Measurements from ENCODE around the gene IGSF3.

Gene IGSF3

DNA sequence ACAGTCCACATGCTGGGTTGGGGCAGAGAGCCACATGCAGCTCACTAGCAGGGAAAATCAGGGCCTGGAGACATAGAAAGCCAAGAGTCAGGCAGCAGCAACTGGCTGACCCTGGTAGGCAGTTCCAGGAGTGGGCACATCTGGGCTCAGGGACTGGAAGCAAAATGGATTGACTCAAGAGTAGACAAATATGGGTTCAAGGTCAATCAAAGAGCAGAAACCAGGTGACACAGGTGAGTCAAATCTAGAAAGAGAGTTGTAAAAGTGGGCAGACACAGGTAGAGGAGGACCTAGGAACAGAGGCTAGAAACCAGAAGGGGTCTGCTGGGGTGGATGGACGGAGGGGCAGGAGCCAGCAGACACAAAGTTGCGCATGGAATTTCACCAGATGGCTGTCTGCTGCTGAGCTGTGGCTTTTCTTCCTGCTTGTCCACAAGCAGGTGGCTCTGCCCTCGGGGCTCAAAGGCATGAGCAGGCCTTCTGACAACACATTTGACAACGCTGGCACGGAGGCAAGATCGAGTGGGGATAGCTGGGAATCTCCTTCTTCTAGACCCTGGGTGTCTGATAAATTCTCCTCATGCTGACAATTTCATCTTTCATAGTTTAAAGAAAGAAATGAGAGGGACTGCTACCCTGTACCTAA lies 40.8 kb upstream of the IGSF3 start:
- Histone ChIP-seq H3K4me1 (ENCODE audit: control insufficient read depth, insufficient read depth, low read depth, low read length) (peaks cover 3% of the 10 kb centered on the region), H3K36me3 (ENCODE audit: control insufficient read depth in 1 of 2, insufficient read depth in 2 of 2, low read depth in 1 of 2, low read length in 2 of 2) (no peaks in the 10 kb centered on the region), H3K23ac (ENCODE audit: low read length in 2 of 2) (no peak overlapping the region), H3K4me2 (ENCODE audit: low read length, poor library complexity, severe bottlenecking) (no peak overlapping the region), H3K14ac (ENCODE audit: low read length in 2 of 2) (no peak overlapping the region), H3K9me3 (ENCODE audit: control insufficient read depth, low read length) (no peaks in the 10 kb centered on the region), H3K79me1 (replicated peaks; ENCODE audit: low read length, poor library complexity, severe bottlenecking) (no peaks in the 10 kb centered on the region), H3K4me3 (ENCODE audit: insufficient read depth in 1 of 2, low read depth in 1 of 2, low read length in 2 of 2) (no peak overlapping the region), H2BK120ac (ENCODE audit: low read depth, low read length) (no peak overlapping the region), H2BK12ac (ENCODE audit: low read length in 2 of 2) (no peak overlapping the region), H3K27ac (ENCODE audit: low read length, poor library complexity, severe bottlenecking) (no peak overlapping the region), H2AK5ac (ENCODE audit: low read length, severe bottlenecking) (no peak overlapping the region), H3K18ac (ENCODE audit: low read depth in 1 of 2, low read length in 2 of 2) (no peak overlapping the region), H4K91ac (ENCODE audit: low read length) (no peak overlapping the region), H3K27me3 (ENCODE audit: control insufficient read depth in 1 of 2, insufficient read depth in 1 of 2, low read length in 2 of 2) (peaks cover 0 to 52% of the 10 kb centered on the region in 2 experiments), H3K4ac (ENCODE audit: low read depth in 1 of 2, low read length in 2 of 2) (no peak overlapping the region), H2AFZ (ENCODE audit: low read depth, low read length) (no peak overlapping the region), H4K8ac (ENCODE audit: low read length) (no peak overlapping the region), H2BK5ac (ENCODE audit: low read depth, low read length, poor library complexity, severe bottlenecking) (no peak overlapping the region), H2BK15ac (ENCODE audit: low read depth, poor library complexity, severe bottlenecking) (no peak overlapping the region), H3K9ac (ENCODE audit: low read length) (no peak overlapping the region)
- 74% methylated on average over 5 of the region's 6 CpGs for WGBS
- DNase-seq = no peak

DNA sequence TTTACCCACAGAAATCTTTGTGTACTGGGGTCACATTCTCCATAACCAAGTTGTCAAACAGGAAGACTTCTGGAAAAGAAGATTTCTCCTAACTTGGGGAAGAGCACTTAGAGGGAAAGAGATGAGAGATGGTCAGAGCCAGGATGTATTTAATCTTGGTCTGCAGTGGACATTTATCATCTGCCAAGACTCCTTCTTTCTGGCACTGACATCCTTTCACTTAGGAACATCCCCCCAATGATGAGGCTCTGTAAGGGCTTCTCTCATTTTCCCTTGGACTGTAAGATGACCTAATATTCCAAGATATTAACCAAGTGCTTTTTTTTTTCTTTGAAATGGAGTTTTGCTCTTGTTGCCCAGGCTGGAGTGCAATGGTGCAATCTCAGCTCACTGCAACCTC lies 39.3 kb upstream of the IGSF3 start:
- Histone ChIP-seq H2BK15ac (ENCODE audit: low read depth, poor library complexity, severe bottlenecking) (no peak overlapping the region), H3K4ac (ENCODE audit: low read depth in 1 of 2, low read length in 2 of 2) (no peak overlapping the region), H3K4me2 (ENCODE audit: low read length, poor library complexity, severe bottlenecking) (no peak overlapping the region), H3K9me3 (ENCODE audit: control insufficient read depth, low read length) (no peaks in the 10 kb centered on the region), H3K27me3 (ENCODE audit: control insufficient read depth in 1 of 2, insufficient read depth in 1 of 2, low read length in 2 of 2) (peaks cover 0 to 42% of the 10 kb centered on the region in 2 experiments), H2AK5ac (ENCODE audit: low read length, severe bottlenecking) (no peak overlapping the region), H3K9ac (ENCODE audit: low read length) (no peak overlapping the region), H3K36me3 (ENCODE audit: control insufficient read depth in 1 of 2, insufficient read depth in 2 of 2, low read depth in 1 of 2, low read length in 2 of 2) (no peaks in the 10 kb centered on the region), H3K4me1 (ENCODE audit: control insufficient read depth, insufficient read depth, low read depth, low read length) (peaks cover 3% of the 10 kb centered on the region), H2BK5ac (ENCODE audit: low read depth, low read length, poor library complexity, severe bottlenecking) (no peak overlapping the region), H3K23ac (ENCODE audit: low read length in 2 of 2) (no peak overlapping the region), H3K4me3 (ENCODE audit: insufficient read depth in 1 of 2, low read depth in 1 of 2, low read length in 2 of 2) (no peak overlapping the region), H3K79me1 (replicated peaks; ENCODE audit: low read length, poor library complexity, severe bottlenecking) (no peaks in the 10 kb centered on the region), H2AFZ (ENCODE audit: low read depth, low read length) (no peak overlapping the region), H2BK12ac (ENCODE audit: low read length in 2 of 2) (no peak overlapping the region), H4K8ac (ENCODE audit: low read length) (no peak overlapping the region), H4K91ac (ENCODE audit: low read length) (no peak overlapping the region), H3K18ac (ENCODE audit: low read depth in 1 of 2, low read length in 2 of 2) (no peak overlapping the region), H2BK120ac (ENCODE audit: low read depth, low read length) (no peak overlapping the region), H3K27ac (ENCODE audit: low read length, poor library complexity, severe bottlenecking) (no peak overlapping the region), H3K14ac (ENCODE audit: low read length in 2 of 2) (no peak overlapping the region)
- no peak for DNase-seq

DNA sequence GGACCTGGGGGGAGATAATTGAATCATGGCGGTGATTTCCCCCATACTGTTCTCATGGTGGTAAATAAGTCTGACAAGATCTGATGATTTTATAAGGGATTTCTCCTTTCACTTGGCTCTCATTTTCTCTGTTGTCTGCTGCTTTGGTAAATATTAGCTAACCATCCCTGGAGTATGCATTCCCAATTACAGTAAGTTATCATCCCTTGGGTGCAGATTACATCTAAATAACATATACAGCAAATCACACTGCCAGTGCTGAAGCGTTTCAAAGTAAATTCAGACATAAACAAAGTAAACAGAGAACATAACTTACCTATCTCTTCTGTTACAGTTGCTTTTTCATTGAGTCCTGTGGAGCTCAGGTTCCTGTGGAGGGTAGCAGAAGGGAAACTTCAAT lies 38.6 kb upstream of the IGSF3 start:
- no peak overlapping the region for H3K18ac ChIP-seq (ENCODE audit: low read depth in 1 of 2, low read length in 2 of 2)
- H3K9ac ChIP-seq (ENCODE audit: low read length) = no peak overlapping the region
- no peak overlapping the region for H2AK5ac ChIP-seq (ENCODE audit: low read length, severe bottlenecking)
- no peaks in the 10 kb centered on the region for H3K36me3 ChIP-seq (ENCODE audit: control insufficient read depth in 1 of 2, insufficient read depth in 2 of 2, low read depth in 1 of 2, low read length in 2 of 2)
- no peak overlapping the region for H3K4ac ChIP-seq (ENCODE audit: low read depth in 1 of 2, low read length in 2 of 2)
- H3K4me1 ChIP-seq (ENCODE audit: control insufficient read depth, insufficient read depth, low read depth, low read length) = peaks cover 3% of the 10 kb centered on the region
- H3K4me2 ChIP-seq (ENCODE audit: low read length, poor library complexity, severe bottlenecking) = no peak overlapping the region
- no peak overlapping the region for H4K8ac ChIP-seq (ENCODE audit: low read length)
- no peaks in the 10 kb centered on the region for H3K79me1 ChIP-seq (replicated peaks; ENCODE audit: low read length, poor library complexity, severe bottlenecking)
- WGBS = no CpG with 5 or more reads among the region's 2 CpGs
- H2BK15ac ChIP-seq (ENCODE audit: low read depth, poor library complexity, severe bottlenecking) = no peak overlapping the region
- H3K14ac ChIP-seq (ENCODE audit: low read length in 2 of 2) = no peak overlapping the region
- DNase-seq = no peak
- no peak overlapping the region for H3K4me3 ChIP-seq (ENCODE audit: insufficient read depth in 1 of 2, low read depth in 1 of 2, low read length in 2 of 2)
- no peak overlapping the region for H2BK120ac ChIP-seq (ENCODE audit: low read depth, low read length)
- no peaks in the 10 kb centered on the region for H3K9me3 ChIP-seq (ENCODE audit: control insufficient read depth, low read length)
- no peak overlapping the region for H2AFZ ChIP-seq (ENCODE audit: low read depth, low read length)
- H4K91ac ChIP-seq (ENCODE audit: low read length) = no peak overlapping the region
- no peak overlapping the region for H3K23ac ChIP-seq (ENCODE audit: low read length in 2 of 2)
- no peak overlapping the region for H3K27ac ChIP-seq (ENCODE audit: low read length, poor library complexity, severe bottlenecking)
- peaks cover 0 to 39% of the 10 kb centered on the region in 2 experiments for H3K27me3 ChIP-seq (ENCODE audit: control insufficient read depth in 1 of 2, insufficient read depth in 1 of 2, low read length in 2 of 2)
- no peak overlapping the region for H2BK12ac ChIP-seq (ENCODE audit: low read length in 2 of 2)
- no peak overlapping the region for H2BK5ac ChIP-seq (ENCODE audit: low read depth, low read length, poor library complexity, severe bottlenecking)

DNA sequence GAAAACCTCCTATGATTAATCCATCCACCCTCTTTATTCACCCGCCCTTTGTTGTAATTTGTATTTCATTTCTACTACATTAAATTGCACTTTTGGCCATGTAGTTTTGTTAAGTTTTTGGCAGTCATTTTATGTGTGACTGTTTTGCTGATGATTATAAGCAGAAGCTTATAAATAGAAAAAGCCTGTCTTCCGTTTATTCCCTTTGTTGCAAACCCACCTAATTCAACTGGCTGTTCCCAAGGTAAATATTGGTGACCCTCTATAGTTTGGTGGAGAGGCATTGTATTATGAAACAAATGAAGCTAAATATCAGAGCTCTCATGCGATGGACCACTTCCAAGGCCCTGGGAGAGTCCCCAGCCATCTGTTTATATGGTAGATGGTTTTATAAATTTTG lies 36.7 kb upstream of the IGSF3 start:
- no peak overlapping the region for H2BK15ac ChIP-seq (ENCODE audit: low read depth, poor library complexity, severe bottlenecking)

More for the DNA sequence above, 36.7 kb upstream of the IGSF3 start:
- WGBS = 100% methylated on average over 1 of the region's 3 CpGs
- Histone ChIP-seq H3K27ac (ENCODE audit: low read length, poor library complexity, severe bottlenecking) (no peak overlapping the region), H3K27me3 (ENCODE audit: control insufficient read depth in 1 of 2, insufficient read depth in 1 of 2, low read length in 2 of 2) (peaks cover 0 to 25% of the 10 kb centered on the region in 2 experiments), H3K18ac (ENCODE audit: low read depth in 1 of 2, low read length in 2 of 2) (no peak overlapping the region), H2BK12ac (ENCODE audit: low read length in 2 of 2) (no peak overlapping the region), H2AFZ (ENCODE audit: low read depth, low read length) (no peak overlapping the region), H3K23ac (ENCODE audit: low read length in 2 of 2) (no peak overlapping the region), H3K36me3 (ENCODE audit: control insufficient read depth in 1 of 2, insufficient read depth in 2 of 2, low read depth in 1 of 2, low read length in 2 of 2) (no peaks in the 10 kb centered on the region), H4K91ac (ENCODE audit: low read length) (no peak overlapping the region), H3K9ac (ENCODE audit: low read length) (no peak overlapping the region), H3K4me1 (ENCODE audit: control insufficient read depth, insufficient read depth, low read depth, low read length) (no peaks in the 10 kb centered on the region), H4K8ac (ENCODE audit: low read length) (no peak overlapping the region), H3K4me3 (ENCODE audit: insufficient read depth in 1 of 2, low read depth in 1 of 2, low read length in 2 of 2) (no peak overlapping the region), H3K4me2 (ENCODE audit: low read length, poor library complexity, severe bottlenecking) (no peak overlapping the region), H3K79me1 (replicated peaks; ENCODE audit: low read length, poor library complexity, severe bottlenecking) (no peaks in the 10 kb centered on the region), H3K4ac (ENCODE audit: low read depth in 1 of 2, low read length in 2 of 2) (no peak overlapping the region), H2BK5ac (ENCODE audit: low read depth, low read length, poor library complexity, severe bottlenecking) (no peak overlapping the region), H2AK5ac (ENCODE audit: low read length, severe bottlenecking) (no peak overlapping the region), H3K9me3 (ENCODE audit: control insufficient read depth, low read length) (no peaks in the 10 kb centered on the region), H3K14ac (ENCODE audit: low read length in 2 of 2) (no peak overlapping the region), H2BK120ac (ENCODE audit: low read depth, low read length) (no peak overlapping the region)
- DNase-seq = no peak
